HG03060 (cell line): ENCODE data around the gene GALM.
"Not testable (repeated sequence)": the region's sequence is repeated elsewhere in the genome, so short reads cannot be mapped to it uniquely, and the experiment has no call there.

Experiments used
- ATAC-seq: cut with Tn5 transposase; IDR thresholded peaks from one replicate; pipeline ENCODE4 v1.9.1; 2021; ENCODE audit warnings: low read depth, moderate number of reproducible peaks; ENCODE audit not compliant: unreplicated experiment

The GALM gene

DNA sequence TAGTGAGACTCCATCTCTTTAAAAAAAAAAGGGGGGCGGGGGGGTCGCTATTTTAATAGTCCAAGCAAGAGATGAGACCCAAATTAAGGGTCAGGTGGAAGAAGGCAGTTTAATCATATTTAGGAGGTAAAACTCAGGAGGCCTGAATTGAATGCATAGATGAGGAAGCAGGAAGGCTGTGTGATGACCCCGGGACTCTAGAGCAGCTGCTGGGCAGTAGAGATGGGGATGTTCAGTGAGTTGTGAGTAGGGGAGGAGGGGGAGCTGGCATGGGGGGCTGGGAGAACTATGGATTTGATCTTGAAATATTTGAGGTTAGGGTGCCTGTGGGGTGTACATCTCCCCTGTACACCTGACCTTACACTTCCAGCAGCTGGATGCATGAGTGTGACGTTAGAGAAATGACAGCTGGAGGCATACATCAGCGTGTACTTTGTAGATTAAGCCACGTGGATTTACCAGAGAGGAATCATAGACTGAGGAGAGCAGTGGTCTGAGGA lies 41.0 kb downstream of the GALM start:
- no peak for ATAC-seq

DNA sequence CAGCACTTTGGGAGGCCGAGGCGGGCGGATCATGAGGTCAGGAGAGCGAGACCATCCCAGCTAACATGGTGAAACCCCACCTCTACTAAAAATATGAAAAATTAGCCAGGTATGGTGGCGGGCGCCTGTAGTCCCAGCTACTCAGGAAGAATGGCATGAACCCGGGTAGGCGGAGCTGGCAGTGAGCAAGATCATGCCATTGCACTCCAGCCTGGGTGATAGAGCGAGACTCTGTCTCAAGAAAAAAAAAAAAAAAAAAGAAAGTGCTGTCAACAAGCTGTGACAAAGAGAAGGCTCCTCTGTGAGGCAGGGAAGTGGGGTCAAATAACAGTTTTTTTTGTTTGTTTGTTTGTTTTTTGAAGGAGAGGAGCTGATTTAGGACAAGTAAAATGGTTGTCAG lies 42.6 kb downstream of the GALM start:
- not testable (repeated sequence) for ATAC-seq

GRCh38 chr2:38708900-38709566 lies 43.1 kb downstream of the GALM start:
- no peak for ATAC-seq

DNA sequence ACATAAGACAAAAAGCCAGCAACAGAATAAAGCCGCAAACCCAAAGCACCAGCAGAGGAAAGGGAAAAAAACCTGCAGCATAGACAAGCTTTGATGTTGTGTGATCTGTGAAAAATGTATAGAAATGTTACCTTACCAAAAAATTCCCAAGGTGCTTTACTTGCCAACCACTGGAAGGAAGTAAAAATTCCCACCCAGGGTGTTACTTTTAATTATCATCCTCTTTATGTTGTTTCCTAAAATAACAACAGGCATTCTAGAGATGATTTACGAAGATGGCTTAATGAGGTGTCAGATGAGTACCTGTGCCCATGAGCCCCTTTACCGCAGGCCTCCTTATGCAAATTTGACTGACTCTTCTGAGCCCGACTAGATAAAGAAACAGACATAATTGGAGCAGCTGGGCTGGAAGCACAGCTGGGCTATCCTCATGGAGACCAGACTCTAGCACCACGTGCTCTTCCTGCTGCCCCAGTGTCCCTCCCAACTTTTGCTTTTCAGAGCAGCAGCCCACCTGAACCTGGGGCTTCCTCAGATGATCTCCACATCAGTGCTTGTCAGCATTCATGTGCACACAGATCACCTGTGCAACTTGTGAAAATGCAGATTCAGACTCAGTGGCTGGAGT lies 43.8 kb downstream of the GALM start:
- peak; percentile 67 for ATAC-seq

- ATAC-seq: no peak
Measured at GRCh38 chr2:38711558-38711957, 45.6 kb downstream of the GALM start.

DNA sequence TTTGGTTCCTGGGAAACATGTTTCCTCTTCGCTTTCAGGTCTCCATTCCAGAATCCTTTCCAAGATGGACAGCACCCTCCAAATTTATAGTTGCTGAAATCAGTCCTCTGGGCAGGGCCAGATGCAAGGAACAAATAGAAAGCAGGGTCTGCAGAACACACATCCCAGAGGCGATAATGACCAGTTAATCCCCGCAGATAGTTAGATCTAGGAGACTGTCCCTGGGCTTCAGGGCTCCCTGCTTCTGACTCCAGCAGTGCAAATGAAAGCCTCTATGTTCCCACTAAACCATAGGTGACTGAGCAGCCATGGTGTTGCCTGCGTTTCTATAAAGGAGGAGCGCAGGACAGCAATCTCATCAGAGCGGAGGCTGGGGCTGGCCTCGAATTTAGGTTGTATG lies 46.5 kb downstream of the GALM start:
- no peak for ATAC-seq

DNA sequence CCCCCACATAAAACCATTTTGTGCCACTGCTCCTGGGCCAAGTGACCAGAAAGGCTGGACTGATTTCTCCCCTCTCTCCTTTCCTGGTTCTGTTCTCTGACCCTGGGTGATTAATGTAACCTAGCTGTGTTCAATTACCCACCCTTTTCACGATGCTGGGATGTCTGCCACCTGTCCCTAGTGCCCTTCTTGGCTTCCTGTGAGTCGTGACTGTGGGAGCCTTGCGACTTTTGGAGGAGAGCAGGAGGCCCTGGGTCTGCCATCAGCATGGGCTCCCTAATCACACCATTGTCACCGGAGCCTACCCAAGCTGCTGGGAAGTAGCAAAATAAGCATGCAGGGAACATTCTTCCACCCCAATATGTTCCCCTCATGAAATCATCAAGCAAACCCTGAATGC lies 47.0 kb downstream of the GALM start:
- ATAC-seq: no peak

DNA sequence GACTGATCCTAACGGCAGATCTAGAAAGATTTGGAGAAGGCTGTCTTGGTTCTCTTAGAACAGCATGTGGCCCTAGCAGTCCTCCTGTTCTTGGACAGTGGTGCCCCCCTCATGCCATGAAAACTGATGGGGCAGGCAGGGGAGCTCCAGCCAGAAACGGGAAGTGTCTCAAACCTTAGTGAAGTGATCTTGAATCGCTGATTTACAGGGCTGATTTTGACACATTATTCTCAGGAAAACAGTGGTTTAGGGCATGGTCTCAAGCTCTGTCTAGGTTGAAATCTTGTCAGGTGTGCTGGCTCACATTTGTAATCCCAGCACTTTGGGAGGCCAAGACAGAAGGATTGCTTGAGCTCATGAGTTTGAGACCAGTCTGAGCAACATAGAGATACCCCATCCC lies 47.4 kb downstream of the GALM start:
- no peak for ATAC-seq

DNA sequence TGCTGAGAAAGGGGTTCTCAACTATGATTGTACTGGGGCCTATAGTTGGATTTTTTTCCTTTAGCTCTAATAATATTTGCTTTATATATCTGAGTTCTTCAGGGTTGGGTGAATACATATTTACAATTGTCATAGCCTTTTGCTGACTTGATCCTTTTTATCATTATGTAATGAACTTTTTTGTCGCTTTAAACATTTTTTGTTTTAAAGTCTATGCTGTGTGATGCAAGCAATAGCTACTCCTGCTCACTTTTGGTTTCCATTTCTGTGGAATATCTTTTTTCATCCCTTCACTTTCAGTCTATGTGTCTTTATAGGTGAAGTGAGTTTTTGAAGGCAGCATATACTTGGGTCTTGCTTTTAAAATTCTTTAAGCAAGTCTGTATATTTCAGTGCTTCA lies 49.0 kb downstream of the GALM start:
- ATAC-seq: not testable (repeated sequence)

DNA sequence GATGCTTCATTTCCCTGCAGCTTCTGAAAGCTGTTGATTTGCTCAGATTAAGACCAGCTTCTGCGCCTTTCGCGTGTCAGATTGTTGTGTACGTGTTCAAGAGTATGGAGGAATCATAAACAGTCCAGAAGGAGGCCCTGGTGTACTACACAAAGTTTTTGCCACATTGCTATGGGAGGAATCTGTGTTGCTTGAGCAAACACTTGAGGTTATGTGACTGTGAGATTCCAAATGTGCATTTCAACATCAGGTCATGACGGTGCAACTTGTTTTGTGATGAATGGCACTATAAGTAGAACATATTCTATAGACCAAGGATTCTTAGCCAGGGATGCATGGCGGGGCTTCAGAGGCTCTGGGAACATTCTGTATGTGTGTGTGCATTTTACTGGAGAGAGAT lies 50.3 kb downstream of the GALM start:
- no peak for ATAC-seq

DNA sequence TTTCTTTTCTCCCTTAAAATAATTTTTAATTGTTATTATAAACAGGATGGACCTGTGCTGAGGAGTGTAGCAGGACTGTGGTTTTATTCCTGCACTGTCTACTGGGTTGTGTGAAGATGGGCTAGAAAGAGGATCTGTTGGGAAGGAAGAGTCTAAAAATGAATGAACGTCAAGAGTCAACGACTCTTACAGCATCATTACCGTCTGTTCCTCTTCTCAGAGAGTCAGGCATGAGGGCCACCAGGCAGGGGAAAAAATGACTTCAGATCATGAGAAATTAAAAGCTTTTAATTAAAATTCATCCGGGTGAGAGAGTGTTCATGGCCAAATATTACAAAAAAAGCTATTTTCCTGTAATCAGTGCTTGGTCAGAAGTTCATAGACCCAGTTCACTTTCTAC lies 52.7 kb downstream of the GALM start:
- ATAC-seq: no peak

GRCh38 chr2:38719706-38720105 lies 53.8 kb downstream of the GALM start:
- ATAC-seq: no peak

- no peak for ATAC-seq
Measured at GRCh38 chr2:38720613-38721241, 54.8 kb downstream of the GALM start.

- ATAC-seq: no peak
Measured at GRCh38 chr2:38722271-38723061, 56.6 kb downstream of the GALM start.

- ATAC-seq: no peak
Measured at GRCh38 chr2:38723173-38723572, 57.3 kb downstream of the GALM start.

GRCh38 chr2:38727661-38728060 lies 61.7 kb downstream of the GALM start:
- no peak for ATAC-seq

DNA sequence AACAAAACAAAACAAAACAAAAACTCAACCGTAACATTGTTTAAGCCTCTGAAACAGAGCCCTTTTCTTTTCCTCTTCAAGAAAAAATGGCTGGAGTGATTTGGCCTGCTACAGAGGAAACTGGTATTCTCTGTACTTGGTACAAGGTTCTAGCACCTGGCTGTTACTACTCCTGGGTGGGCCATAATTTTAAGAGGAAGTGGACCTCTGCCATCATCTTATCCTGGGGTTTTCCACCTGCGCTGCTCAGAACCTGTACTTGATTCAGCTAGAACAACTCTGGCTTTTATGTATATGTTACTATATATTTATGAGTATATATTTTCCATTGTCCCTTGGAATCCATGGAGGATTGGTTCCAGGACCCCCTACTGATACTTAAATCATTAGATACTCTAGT lies 62.8 kb downstream of the GALM start:
- no peak for ATAC-seq

DNA sequence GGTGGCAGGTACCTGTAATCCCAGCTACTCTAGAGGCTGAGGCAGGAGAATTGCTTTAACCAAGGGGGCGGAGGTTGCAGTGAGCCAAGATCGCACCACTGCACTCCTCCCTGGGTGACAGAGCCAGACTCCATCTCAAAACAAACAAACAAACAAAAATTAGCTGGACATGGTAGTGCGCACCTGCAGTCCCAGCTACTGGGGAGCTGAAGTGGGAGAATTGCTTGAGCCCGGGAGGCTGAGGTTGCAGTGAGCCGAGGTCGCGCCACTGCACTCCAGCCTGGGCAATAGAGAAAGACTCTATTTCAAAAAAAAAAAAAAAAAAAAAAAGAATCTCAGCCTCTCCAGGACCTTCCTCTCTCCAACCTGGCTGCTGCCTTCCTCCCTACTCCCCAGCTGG lies 65.2 kb downstream of the GALM start:
- ATAC-seq: no peak

DNA sequence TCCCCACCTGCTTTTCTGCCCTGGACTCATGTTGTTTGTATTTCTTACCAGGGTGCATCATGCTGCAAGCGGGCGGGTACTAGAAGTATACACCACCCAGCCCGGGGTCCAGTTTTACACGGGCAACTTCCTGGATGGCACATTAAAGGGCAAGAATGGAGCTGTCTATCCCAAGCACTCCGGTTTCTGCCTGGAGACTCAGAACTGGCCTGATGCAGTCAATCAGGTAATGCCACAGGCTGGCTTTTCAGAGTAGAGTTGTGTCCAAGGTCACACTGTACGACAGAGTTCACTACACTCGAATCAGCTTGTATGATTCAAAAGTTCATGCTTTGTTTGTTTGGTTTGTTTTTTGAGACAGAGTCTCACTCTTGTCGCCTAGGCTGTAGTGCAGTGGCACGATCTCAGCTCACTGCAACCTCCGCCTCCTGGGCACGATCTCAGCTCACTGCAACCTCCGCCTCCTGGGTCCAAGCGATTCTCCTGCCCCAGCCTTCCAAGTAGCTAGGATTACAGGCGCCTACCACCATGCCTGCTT lies 65.8 kb downstream of the GALM start:
- ATAC-seq: no peak

DNA sequence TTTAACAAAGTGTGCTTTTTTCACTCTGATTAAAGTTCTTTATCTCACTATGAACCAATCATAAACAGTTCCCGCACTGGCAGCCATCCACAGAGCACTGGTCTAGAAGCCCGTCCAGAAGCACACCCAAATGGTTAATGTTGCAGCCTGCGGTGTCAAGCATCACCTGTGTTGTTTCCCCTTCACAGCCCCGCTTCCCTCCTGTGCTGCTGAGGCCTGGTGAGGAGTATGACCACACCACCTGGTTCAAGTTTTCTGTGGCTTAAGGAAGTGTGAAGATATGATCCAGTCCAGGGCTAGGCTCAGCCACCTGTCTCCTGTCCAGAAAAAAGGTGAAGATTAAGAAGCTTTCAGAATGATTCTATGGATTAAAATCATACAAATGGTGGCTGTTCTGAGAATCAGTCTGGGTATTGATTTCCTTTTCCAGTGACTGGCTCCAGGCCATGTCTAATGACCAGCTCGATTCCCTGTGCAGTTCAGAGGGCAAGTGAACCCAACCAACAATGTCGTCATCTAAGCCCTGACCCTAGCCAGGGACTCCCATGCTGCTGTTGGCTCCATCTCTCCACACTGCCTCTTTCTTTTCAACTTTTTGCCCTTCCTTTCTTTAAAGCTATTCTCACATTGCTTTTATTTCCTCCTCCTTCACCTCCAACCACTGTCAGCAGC lies 67.5 kb downstream of the GALM start:
- no peak for ATAC-seq
